HG02870 (cell line): ENCODE data around the gene MYL10.
"Not testable (repeated sequence)": the region's sequence is repeated elsewhere in the genome, so short reads cannot be mapped to it uniquely, and the experiment has no call there.

Experiments
- ATAC-seq: cut with Tn5 transposase; IDR thresholded peaks from one replicate; pipeline ENCODE4 v1.9.1; 2021; ENCODE audit warnings: mild to moderate bottlenecking, moderate library complexity; ENCODE audit not compliant: unreplicated experiment

MYL10 gene

GRCh38 chr7:101620991-101621390, 8.1 kb downstream of the MYL10 start:
- no peak for ATAC-seq

GRCh38 chr7:101620395-101620794, 8.7 kb downstream of the MYL10 start:
- ATAC-seq: no peak

DNA sequence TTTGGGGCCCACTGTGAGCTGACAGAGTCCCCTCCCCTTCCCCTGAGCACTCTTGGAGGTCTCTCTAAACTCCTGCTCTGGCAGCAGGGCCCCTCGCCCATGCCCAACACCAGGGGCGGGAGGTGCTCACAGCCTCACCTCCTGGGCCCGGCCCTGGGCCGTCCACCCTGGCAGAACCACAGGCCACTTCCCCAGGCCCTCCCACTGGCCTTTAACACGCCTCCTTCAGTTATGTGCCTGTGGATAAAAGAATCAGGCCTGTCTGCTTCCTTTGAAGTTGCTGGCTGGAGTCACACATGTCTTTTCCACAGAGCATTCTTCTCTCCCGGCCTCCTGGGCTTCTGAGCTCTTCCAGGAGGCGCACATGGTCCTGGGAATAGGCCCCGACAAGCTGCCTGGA, 10.2 kb downstream of the MYL10 start:
- no peak for ATAC-seq

DNA sequence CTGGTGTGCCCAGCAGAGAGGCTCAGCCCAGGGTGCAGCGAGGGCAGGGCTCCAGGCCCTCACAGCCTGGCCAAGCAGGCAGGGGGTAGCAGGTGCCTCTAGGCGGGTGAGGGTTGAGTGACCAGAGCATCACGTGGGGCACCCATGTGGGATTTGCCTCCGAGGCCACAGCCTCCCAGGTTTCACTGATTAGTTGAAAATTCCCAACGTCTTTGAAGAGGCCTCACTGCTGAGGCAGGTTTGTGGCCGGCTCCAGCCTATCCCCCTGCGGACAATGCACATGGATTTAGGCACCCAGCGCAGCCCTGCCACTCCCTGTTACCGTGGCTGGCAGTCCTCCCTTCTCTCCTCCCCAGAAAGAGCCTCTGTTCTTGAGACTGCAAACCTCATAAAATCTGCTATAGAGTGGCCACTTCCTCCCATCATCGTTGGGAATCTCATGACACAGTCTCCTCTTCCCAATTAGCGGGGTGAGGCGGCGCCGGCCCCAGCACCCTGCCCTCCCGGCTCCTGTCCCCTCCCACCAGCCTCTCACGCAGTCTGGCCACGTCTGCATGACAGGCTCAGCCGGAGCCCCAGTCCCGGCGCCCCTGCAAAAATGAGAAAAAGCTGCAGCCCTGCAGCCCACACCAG, 10.8 kb downstream of the MYL10 start:
- ATAC-seq: no peak

DNA sequence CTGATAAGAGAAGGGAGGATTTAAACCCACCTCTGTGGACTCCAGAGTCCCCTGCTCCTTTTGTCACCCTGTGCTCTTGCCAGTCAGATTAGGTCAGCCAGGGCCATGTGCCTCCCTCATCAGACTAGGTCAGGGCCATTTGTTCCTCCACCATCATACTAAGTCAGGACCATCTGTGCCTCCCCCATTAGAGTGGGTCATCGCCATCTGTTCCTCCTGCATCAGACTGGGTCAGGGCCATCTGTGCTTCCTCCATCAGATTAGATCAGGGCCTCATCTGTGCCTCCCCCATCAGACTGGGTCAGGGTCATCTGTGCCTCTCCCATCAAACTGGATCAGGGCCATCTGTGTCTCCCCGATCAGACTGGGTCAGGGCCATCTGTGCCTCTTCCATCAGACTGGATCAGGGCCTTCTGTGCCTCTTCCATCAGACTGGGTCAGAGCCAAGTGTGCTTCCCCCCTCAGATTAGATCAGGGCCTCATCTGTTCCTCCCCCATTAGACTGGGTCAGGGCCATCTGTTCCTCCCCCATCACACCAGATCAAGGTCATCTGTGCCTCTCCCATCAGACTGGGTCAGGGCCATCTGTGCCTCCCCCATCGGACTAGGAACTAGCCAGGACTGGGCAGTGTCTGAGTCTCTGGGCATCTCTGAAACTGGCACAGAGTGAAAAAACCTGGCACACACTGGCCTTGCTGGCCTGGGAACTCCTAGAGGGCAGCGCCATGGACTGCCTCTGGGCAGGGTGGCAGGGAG, 11.5 kb downstream of the MYL10 start:
- no peak for ATAC-seq

DNA sequence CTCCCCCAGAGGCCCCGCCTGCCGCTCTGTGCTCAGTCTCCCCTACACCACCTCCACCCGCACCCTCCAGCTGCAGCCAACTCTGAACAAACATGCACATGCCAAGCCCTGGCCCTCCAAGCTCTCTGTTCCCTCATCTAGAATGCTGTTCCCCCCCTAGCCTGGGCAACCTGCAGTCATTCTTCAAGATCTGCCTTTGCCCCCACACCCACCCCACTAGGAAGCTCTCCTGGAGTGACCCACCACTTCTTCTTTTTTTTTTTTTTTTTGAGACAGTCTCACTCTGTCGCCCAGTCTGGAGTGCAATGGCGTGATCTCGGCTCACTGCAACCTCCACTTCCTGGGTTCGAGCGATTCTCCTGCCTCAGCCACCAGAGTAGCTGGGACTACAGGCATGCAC, 13.7 kb downstream of the MYL10 start:
- no peak for ATAC-seq

DNA sequence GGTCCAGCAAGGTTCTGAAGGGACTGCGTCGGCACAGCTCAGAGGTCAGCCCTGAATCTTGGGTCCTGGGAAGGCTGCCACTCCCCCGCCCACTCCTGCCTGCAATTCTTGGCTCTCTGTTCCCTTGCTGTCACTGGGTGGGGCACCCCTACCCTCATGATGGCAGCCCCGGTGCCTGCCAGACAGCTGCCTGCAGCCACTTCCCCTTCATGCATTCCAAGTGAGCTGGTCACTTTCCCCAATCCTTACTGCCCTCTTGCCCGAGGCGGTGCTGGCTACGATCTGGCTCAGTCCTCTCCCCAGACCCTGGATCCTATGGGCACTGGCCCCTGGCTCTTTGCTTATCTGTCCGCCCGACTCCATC, 14.2 kb downstream of the MYL10 start:
- ATAC-seq: no peak

DNA sequence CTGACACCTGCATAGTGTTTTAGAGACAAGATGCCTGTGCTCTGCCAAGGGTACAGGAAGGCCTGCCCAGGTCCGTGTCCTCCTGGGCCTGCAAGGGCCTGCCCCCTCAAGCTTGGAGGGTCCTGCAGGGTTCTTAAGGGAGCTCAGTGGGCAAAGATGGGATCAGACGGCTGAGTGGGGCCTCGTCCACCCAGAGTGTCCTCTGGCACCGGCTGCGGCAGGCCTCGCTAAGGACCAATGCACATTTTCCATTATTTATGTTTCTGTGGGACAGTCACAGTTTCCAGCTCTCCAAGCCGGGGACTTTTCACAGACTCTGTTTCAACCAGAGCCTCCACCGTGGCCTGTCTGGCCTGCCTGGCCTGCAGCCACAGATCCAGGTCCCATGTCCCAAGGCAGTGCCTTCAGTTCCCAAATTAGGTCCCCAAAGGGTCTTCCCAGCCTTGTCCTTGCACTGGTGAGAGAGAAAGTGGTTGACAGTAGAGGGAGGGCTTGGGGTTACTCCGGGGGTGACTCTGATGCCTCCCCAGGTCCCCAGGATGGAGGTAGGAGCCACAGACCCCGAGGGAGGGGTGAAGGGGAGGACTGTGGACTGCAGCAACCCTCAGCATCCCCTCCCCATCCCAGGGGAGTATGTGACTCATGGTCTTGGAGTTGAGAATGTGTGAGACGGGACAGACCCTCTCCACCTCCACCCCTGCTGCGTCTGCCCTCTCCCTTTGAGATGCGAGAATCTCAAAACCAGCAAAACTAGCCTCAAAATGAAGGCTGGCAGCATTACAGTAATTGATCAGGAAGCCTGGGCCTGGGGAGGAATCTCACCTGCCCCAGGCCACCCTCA, 14.8 kb downstream of the MYL10 start:
- no peak for ATAC-seq

DNA sequence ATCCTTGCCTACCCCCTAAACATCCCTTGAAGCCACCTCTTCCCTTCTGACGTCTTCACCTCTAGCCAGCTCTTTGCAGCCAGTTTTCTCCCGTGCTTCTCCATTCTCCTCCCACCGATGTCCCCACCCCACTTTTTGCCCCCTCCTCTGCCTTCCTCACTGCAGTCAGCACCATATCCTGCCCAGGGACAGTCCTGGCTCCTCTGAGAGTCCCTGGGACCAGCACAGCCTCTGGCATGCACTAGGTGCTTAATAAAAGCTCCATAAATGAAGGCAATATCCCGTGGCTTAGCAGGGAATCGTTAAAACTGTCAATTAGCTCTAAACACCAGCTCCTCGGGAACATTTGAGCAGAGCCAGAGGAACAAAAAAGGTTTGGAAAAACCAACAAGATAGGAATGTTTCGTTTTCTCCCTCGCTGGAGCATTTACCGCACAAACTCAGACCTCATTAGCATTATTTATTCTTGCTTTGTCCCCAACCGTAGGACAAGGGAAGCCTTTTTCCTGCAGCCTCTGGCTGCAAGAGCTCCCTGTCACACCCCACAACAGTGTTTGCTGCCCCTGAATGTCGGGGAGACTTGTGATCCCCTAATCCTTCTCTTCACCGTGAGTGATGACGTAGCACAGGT, 16.1 kb downstream of the MYL10 start:
- no peak for ATAC-seq

- ATAC-seq: no peak
Observed at GRCh38 chr7:101608772-101609713, 20.1 kb downstream of the MYL10 start.

DNA sequence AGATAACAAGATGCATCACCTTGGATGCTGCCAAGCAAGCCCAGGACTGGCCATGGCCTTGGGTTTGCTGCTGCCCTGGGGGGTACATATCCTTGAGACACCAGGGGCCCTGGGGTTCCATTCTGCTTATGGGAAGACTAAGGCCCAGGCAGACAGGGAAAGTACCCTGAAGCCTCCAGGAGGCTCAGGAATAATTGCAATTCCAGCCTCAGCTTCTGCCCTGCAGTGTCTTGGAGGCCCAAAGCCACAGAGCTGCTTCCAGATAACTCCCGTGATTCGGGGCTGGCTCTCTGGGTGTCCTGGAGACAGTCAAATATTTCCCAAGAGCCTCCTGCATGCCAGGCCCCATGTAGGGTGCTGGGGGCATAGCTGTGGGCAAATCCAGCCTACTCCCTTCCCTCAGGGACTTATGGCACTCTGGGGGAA, 22.6 kb downstream of the MYL10 start:
- no peak for ATAC-seq

- no peak for ATAC-seq
Observed at GRCh38 chr7:101605611-101606497, 23.2 kb downstream of the MYL10 start.

DNA sequence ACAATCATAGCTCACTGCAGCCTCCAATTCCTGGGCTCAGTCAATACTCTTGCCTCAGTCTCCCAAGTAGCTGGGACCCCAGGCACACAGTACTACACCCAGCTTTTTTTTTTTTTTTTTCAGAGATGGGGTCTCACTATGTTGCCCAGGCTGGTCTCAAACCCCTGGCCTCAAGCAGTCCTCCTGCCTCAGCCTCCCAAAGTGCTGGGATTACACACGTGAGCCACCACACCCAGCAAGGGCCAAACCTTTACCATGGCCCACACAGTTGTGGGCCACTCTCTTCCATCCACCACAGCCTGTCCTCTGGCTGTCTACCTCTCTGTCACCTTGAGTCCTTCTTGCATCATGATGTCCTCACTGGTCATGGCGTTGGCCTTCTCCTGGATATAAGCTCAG, 24.2 kb downstream of the MYL10 start:
- ATAC-seq: not testable (repeated sequence)

- no peak for ATAC-seq
Observed at GRCh38 chr7:101604331-101604933, 24.7 kb downstream of the MYL10 start.

DNA sequence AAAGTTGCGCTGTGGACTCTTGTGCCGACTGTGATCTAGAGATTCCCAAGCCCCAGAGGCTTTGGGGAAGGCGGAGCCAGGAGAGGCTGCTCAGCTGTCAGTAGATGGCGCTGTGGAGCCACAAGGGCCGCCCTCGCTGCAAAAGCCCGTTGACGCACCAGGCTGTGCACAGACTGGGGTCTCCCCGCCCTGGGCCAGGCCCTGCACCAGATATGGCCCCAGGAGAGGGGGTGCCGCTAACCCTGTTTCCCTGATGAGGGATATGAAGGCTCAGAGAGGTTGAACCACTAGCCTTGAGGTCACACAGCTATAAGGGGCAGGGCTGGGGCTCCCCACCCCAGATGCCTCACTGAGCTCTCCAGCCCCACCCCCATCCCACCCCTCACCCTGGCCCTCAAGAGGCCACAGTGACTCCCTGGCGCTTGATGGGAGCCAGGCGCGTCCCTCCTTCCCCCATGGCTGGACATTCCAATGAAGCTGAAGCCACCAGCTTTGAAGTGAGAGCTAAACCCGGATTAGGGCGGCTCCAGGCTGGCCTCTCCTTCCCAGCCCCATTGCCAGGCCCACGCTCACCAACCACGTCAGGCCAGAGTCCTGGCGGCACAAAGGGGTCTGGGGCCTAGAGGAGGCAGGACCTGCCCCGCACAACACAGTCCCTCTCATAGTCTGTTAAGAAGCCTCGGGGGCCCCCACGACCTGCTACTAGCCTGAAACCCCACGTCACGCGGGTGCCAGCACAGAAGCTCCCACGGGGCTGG, 26.4 kb downstream of the MYL10 start:
- ATAC-seq: no peak

DNA sequence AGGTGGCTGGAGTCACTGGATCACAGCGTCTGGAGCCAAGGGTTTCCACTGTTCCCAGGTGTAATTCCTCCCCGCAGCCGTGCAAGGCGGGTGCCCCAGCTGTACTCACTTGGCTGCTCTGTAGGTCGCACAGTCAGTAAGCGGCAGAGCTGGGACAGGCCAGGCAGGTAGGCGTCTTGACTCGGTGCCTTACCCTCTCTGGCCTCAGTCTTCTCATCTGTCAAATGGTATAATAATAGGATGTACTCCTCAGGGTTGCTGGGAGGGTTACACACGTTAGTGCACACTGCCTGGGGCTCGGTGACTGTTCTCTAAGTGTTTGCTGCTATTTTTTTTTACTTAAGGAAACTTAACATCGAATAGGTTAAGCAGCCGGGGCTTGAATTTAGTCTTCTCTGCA, 27.0 kb downstream of the MYL10 start:
- no peak for ATAC-seq

- no peak for ATAC-seq
Observed at GRCh38 chr7:101599787-101600186, 29.3 kb downstream of the MYL10 start.
